Left lung (tissue), 10 donors: Measurements from ENCODE around the gene CLIC3. TPM values are rescaled to one million over a fixed set of nuclear protein-coding genes. Genes with fewer than 3 reads are reported as not detected.

Experiments
- ATAC-seq: fragments of 200-7000 bp; cut with Tn5 transposase; one replicate; pipeline ENCODE4 v1.9.1; 2020; ENCODE audit warnings: moderate library complexity
- DNase-seq, 4 donors: peaks; one replicate each; pipeline ENCODE4 v3.0.0-alpha.2; 2013 to 2020
- H3K27ac ChIP-seq, 2 donors: fragments of 200-600 bp; sonication (generic) in 1 of 2; one replicate each; pipeline versions ENCODE4 v1.5.0 to v1.8.0; 2020 to 2021
- H3K27me3 ChIP-seq, 2 donors: fragments of 200-600 bp; sonication (generic) in 1 of 2; one replicate each; pipeline versions ENCODE4 v1.5.0 to v1.8.0; 2020 to 2021
- H3K36me3 ChIP-seq, 2 donors: fragments of 200-600 bp; sonication (generic) in 1 of 2; one replicate each; pipeline versions ENCODE4 v1.5.0 to v1.8.0; 2020 to 2021
- H3K4me1 ChIP-seq, 2 donors: fragments of 200-600 bp; one replicate each; pipeline ENCODE4 v1.8.0; 2021
- H3K4me3 ChIP-seq, 2 donors: fragments of 200-600 bp; sonication (generic) in 1 of 2; one replicate each; pipeline versions ENCODE4 v1.5.0 to v1.8.0; 2020 to 2021; ENCODE audit warnings: mild to moderate bottlenecking in 1 of 2
- H3K9me3 ChIP-seq, 2 donors: fragments of 200-600 bp; sonication (generic) in 1 of 2; one replicate each; pipeline versions ENCODE4 v1.5.0 to v1.8.0; 2020 to 2021
- intact Hi-C, 2 donors: fragments of 100-400 bp; cut with DNase I; formaldehyde crosslinking; loops; one replicate each; pipeline versions ENCODE4 v1.11.2 to v1.14.2; 2022
- polyA plus RNA-seq, 6 donors: library from polyadenylated mRNA; unstranded; fragments of 120-200 nt; gene quantifications; one replicate each; pipeline ENCODE4 v1.2.1, GENCODE V29; 2013; ENCODE audit not compliant: insufficient read length in 6 of 6
- total RNA-seq, 2 donors: library from RNA; stranded (reverse); fragmentation: NEBNext Ultra II Directional; extraction: Animal tissue kit (Norgen Biotek cat#: 25700); gene quantifications; one replicate each; pipeline ENCODE4 v1.2.1, GENCODE V29; 2021
- TF ChIP-seq, protein P1 (sequence below), 2 donors: fragments of 200-600 bp; sonication (generic) in 1 of 2; IDR thresholded peaks; one replicate each; pipeline versions ENCODE4 v1.5.0 to v1.8.0; 2021; ENCODE audit warnings: antibody characterized with exemption in 2 of 2
- donor health status: DM: no; HTN: yes; CAD: no.
- donor health status: DM: no; HTN: no; CAD: no.

Gene CLIC3
- total and polyA plus RNA-seq, 8 donors: 30.7 to 85.4 (median 42.3) TPM

DNA sequence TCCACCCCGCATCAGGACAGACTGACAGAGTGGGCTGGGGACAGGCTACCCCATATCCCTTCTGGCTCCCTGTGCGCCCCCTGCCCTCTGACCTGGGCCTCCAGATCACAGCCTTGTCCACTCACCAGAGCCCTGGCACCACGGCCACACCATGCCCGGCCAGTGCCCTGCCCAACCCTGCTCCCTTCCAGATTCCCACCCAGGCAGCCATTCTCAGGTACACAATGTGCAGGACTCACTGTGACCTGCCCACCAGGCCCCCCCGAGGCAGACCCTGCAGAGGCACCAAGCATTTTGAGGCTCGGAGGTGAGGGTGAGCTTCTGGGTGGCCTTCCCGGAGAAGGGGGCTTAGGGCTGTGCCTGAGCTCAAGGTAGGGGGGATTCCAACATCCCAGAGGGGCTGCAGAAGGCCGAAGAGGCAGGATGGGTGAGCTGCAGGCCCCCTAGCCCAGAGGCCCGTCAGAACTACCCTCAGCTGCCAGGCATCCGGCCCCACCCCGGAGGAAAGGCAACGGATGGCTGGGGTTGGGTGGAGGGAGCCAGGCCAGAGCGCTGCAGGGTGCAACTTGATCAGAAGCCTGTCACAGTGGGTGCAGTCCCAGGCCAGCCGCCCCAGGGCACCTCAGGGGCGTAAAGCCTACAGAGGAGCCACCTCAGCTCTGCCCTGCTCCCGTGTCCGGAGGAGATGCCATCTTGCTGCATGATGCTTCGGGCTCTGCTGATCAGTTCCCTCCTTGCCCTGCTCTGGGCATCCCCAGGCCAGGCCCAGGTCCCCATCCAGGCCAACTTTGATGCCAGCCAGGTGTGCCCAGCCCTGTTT is 13.9 kb downstream of the CLIC3 start, which contains the start of gene LCNL1:
Gene LCNL1 (plus strand): TSS at position 762 of the 820 bp plus-strand sequence. CDS start 594 bp downstream, outside the sequence.
- ATAC-seq: no peak
- H3K36me3 ChIP-seq: no peaks in the 10 kb centered on the region
- peak within 1 kb of the TSS; percentile 69 to 78 for H3K27ac ChIP-seq
- peaks cover 24 to 60% of the 10 kb centered on the region in 2 donors for H3K27me3 ChIP-seq
- H3K9me3 ChIP-seq: no peaks in the 10 kb centered on the region
- TF ChIP-seq, protein P1, sequence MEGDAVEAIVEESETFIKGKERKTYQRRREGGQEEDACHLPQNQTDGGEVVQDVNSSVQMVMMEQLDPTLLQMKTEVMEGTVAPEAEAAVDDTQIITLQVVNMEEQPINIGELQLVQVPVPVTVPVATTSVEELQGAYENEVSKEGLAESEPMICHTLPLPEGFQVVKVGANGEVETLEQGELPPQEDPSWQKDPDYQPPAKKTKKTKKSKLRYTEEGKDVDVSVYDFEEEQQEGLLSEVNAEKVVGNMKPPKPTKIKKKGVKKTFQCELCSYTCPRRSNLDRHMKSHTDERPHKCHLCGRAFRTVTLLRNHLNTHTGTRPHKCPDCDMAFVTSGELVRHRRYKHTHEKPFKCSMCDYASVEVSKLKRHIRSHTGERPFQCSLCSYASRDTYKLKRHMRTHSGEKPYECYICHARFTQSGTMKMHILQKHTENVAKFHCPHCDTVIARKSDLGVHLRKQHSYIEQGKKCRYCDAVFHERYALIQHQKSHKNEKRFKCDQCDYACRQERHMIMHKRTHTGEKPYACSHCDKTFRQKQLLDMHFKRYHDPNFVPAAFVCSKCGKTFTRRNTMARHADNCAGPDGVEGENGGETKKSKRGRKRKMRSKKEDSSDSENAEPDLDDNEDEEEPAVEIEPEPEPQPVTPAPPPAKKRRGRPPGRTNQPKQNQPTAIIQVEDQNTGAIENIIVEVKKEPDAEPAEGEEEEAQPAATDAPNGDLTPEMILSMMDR (IDR thresholded peaks at IDR 0.05): no peak
- no peak for DNase-seq
- peaks cover 3 to 13% of the 10 kb centered on the region in 2 donors for H3K4me1 ChIP-seq
- intact Hi-C loops: no loop called here
- no peak within 1 kb of the TSS for H3K4me3 ChIP-seq

DNA sequence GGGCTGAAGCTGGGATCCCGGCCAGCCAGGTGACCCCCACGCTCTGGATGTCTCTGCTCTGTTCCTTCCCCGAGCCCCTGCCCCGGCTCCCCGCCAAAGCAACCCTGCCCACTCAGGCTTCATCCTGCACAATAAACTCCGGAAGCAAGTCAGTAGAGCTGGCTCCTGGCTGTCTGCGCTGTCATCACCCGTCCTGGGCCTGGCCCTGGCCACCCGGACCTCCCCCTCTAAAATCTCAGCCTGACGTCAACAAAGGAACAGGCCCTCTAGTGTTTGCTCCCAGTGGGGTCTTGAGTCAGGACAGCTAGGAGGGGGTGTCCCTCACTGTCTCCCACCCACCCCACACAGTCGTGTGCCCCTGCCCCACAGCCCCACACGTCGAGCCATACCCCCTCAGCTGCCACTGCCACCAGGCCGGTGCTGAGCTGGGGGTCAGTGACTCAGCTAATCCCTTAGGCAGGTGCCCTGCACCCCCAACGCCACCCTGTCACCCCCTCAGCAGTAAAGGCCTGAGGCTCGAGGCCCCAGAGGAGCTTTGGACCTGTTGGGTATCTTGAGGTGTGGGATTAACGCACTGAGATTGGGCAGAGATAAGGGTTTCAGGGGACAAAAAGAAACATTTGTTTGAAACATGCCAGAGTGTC is 14.7 kb downstream of the CLIC3 start:
- Histone ChIP-seq H3K27ac (peak overlapping the region; percentile 69 to 78), H3K9me3 (no peaks in the 10 kb centered on the region), H3K4me1 (peaks cover 9 to 21% of the 10 kb centered on the region in 2 donors), H3K4me3 (no peak overlapping the region), H3K27me3 (peaks cover 24 to 62% of the 10 kb centered on the region in 2 donors), H3K36me3 (no peaks in the 10 kb centered on the region)
- intact Hi-C loops: no loop called here
- ATAC-seq (no peak), DNase-seq (no peak)
- TF ChIP-seq, protein P1 (IDR thresholded peaks at IDR 0.05): no peak

DNA sequence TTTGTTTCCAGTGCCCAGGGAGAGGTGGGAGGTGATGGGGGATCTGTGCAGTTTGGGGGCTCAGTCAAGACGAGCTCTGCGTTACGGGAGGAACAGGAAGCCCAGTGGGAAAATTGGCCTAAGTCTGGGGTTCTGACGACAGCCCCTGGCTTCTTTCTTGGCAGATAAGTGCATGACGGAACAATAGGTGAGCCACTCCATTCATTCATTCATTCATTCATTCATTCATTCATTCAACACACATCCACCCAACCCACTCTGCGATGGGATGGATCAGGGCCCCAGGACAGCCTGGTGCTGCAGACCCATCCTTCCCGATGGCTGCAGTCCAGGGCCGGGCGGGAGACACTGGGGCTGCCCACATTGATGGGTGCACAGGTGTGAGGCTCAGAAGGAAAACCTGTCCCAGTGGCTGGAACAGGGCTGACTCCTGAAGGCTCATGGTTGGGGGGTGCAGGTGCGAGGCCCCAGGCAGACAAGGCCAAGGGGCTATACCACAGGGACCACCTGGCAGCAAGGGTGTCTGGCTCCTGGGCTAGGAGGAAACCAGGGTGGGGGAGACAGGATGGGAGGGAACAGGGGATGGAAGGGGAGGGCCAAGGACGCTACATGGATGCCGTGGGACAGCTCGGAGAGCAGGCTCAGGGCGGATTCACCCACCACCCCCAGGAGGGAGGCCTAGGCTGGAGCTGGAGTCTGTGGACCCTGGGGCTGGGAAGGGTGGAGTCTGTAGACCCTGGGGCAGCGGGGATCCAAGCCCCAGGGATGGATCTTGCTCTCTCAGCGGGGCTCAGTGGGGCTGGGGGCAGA is 15.5 kb downstream of the CLIC3 start:
- ATAC-seq: no peak
- H3K4me3 ChIP-seq: no peak overlapping the region
- H3K27me3 ChIP-seq: peaks cover 18 to 60% of the 10 kb centered on the region in 2 donors
- TF ChIP-seq, protein P1 (IDR thresholded peaks at IDR 0.05): no peak
- H3K4me1 ChIP-seq: peaks cover 11 to 27% of the 10 kb centered on the region in 2 donors
- H3K27ac ChIP-seq: peak overlapping the region; percentile 69 to 78
- DNase-seq: no peak
- no peaks in the 10 kb centered on the region for H3K36me3 ChIP-seq
- H3K9me3 ChIP-seq: no peaks in the 10 kb centered on the region
- intact Hi-C loops: no loop called here

- ATAC-seq: no peak
- Histone ChIP-seq H3K27ac (peak overlapping the region in 1 of 2 donors; percentile 78), H3K9me3 (no peaks in the 10 kb centered on the region), H3K4me1 (peaks cover 17 to 36% of the 10 kb centered on the region in 2 donors), H3K27me3 (peaks cover 9 to 56% of the 10 kb centered on the region in 2 donors), H3K4me3 (no peak overlapping the region), H3K36me3 (no peaks in the 10 kb centered on the region)
- TF ChIP-seq, protein P1 (IDR thresholded peaks at IDR 0.05): no peak
- intact Hi-C loops: no loop called here
- DNase-seq: no peak
Measured at GRCh38 chr9:136979769-136980587, 16.4 kb downstream of the CLIC3 start.
